Stimulated activated CD4-positive, alpha-beta T cell treated with anti-CD3 and anti-CD28 coated beads, Interleukin-12 subunit alpha, Interleukin-12 subunit beta, amount 100 ng/mL, for 24 hours (primary cell): ENCODE data around the gene LMO1.

Experiments used
- DNase-seq, 2 experiments: peaks; one replicate each; pipeline ENCODE4 v3.0.0-alpha.2; 2020; ENCODE audit warnings: low read depth in 2 of 2

The LMO1 gene

DNA sequence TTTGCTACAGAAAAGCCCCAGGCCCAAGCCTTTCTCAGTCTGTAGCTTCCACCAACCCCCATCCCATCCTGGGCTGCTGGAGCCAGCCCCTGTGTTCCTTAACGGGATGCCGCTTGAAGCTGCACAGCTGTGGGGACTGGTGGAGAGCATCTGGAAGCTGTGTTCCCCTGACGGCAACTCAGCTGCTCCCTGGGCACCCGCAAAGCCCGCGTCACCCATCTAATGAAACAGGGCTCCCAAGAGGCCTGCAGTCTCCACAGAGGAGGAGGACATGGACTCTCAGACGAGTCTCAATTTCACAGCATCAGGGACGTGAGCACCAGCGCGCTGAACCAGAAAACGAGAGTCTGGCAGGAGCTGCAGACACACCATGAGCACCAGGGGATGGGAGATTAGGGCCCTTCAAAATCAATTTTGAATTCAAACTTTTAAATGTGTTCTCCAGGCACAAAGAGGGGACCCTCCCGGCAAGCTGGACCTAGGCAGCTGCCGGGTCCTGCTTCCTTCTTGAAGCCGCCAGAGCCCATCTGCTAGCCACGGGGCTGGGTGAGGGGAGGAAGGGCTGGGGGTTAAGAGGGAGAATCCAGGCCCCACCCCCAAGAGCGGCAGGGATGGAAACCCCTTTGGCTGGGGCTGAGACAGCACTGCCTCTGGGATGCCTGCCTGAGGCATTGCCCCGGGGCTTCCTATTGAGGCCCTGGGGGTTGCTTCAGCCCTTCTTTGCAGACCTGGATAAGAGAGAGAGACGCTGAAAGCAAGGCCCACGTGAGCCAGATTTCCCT is 21.0 kb downstream of the LMO1 start:
- no peak for DNase-seq

DNA sequence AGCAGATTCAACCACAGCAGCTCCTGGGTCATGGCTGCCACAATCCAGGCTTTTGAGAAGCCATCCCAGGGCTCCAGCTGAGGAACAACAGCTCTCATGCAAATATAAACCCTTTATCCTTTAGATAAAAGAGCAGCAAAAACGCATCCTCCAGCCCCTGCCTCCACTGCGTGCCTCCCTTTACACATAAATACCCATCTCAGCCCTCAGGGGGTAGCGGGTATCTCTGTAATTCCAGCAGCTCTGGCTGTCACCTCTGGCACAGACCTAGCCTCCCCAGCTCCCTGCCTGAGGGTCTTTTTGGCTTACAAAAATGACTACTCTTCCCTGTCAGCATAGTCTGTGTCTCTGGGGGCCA is 21.6 kb downstream of the LMO1 start:
- DNase-seq: no peak

- no peak for DNase-seq
These were observed 22.1 kb downstream of the LMO1 start for GRCh38 chr11:8241373-8242117.

DNA sequence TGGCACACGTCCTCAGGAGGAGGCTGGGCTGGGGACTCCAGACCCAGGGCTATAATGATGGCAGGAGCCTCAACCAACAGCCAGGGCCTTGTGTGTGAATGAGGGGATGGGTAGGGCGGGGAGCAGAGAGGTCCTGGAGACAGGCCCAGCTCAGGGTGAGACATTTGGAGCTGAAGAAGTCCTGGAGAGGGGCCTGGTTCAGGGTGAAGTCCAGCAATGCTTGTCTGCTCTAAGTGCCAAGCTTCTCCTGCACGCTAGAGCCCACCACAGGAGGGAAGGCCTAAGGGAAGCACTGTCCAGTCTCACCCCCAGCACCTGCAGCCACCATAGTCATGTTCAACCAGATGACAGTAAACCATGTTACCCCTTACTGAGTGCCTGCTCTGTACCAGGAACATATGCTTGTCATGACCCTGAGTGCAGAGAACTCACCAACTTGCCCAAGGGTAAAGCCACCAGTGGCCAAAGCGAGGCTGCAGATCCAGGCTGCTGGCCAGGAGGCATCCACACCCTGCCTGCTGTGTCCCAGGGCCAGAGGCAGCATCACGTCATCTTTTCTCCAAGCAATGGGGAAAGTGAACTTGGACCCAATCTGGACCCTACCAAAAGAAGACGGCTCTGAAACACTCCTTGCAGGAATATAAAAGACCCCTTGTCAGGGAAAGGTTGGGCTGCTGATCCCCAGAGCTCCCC is 24.0 kb downstream of the LMO1 start:
- no peak for DNase-seq

GRCh38 chr11:8239040-8239439 is 24.6 kb downstream of the LMO1 start:
- DNase-seq: no peak

DNA sequence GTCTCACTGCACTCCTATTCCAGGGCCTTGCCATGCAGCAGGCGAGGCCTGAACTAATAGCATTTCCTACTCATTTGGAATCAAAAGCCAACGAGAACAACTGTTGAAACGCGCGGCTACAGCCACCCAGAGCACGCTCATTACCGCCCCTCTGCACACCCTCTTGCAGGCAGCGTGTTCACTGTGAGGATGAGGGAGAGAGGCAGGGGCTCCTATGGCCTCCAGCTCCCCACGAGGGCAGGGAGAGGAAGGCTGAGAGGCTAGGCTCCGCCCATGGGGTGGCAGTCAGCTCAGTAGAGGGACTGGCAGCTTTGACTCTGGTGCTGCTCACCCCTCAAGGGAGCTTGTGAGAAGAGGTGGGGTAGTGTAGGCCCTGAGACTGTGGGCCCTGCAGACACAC is 26.2 kb downstream of the LMO1 start:
- DNase-seq: no peak

DNA sequence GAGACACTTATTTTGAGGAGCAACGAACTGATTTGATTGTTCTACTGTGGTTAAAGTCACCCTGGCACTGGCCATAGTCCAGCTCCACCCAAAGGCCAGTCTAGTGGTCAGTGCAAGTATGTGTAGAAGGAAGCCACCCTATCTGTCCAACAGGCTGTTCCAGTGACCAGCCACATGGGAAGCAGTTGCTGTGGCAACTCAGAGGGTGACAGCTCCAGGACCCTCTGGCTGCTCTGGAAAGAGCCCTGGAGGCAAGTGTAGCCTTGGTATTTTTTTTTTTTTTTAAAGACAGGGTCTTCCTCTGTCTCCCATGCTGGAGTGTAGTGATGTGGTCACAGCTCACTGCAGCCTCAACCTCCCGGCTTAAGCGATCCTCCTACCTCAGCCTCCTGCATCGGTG is 27.8 kb downstream of the LMO1 start:
- DNase-seq: no peak

DNA sequence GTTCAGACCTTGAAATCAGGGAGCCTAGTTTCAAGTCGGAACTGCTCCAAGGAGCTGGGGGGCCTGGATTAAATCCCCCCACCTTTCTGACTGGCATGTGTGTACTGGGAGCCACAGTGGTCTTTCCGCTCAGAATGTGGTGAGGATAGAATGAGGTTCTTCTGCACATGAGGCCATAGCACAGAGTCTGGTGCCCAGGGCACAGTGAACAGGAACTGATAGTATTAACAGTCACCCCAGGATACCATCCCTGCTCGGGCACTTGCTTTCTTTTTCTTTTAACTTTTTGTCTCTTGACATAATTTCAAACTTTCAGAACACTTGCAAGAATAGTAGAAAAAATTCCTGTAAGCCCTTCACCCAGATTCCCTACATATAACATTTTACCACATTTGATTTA is 28.8 kb downstream of the LMO1 start:
- DNase-seq: no peak

DNA sequence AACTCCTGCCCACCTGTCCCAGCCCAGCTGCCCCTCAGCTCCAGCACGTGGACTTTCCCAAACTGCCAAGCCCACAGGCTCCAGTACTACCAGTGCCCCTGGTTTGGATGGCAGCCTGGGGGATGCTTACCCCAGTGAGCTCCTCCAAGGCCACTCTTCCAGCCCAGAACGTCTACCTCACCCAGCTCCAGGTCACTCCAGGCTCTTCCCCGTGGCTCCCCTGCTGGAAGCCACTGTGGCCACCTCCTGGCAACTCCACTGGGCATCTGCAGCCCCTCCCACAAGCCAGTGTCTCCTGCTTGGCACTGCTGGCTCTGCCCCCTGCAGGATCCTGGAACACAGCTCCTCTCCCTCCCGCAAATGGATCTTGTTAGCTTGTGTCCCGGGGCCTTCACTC is 29.3 kb downstream of the LMO1 start:
- no peak for DNase-seq

- DNase-seq: no peak
These were observed 29.8 kb downstream of the LMO1 start for GRCh38 chr11:8233691-8234424.

- no peak for DNase-seq
These were observed 30.6 kb downstream of the LMO1 start for GRCh38 chr11:8232849-8233606.

DNA sequence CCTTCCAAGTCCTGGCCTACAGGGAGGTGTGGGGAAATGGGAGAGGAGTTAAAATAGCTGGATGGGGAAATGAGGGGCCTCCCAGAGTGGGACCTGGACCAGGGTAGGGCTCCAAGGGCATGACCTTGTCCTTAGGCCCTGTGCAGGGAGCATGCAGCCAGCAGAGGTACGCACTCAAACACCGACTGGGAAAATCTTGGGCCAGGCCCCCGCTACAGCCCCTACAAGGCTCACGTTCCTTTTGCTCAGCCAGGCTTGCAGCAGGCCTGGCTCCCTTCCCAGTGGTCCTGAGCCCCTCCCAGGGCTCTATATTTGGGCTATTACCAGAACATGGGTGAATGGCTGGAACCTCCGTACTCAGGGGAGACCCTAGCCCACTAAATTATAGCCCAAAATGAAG is 31.3 kb downstream of the LMO1 start:
- DNase-seq: no peak

DNA sequence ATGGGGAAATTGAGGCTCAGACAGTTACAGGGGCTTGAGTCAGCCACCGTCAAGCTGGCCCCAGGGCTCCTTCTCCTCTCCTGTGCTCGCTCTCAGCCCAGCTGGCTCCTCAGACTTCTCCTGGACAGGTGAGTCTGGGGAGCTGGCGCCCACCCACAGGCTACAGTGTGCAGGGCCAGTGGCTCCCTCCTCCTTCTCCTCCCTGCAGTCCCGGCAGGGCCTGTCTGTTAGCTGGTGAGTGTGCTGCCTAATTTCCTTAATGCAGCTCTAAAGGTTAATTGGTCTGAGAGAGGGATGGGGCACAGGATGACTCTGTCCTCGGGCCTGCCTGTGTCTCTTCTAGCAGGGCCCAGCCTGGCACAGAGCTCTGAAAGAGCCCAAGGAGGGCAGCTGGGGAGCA is 31.7 kb downstream of the LMO1 start:
- no peak for DNase-seq

DNA sequence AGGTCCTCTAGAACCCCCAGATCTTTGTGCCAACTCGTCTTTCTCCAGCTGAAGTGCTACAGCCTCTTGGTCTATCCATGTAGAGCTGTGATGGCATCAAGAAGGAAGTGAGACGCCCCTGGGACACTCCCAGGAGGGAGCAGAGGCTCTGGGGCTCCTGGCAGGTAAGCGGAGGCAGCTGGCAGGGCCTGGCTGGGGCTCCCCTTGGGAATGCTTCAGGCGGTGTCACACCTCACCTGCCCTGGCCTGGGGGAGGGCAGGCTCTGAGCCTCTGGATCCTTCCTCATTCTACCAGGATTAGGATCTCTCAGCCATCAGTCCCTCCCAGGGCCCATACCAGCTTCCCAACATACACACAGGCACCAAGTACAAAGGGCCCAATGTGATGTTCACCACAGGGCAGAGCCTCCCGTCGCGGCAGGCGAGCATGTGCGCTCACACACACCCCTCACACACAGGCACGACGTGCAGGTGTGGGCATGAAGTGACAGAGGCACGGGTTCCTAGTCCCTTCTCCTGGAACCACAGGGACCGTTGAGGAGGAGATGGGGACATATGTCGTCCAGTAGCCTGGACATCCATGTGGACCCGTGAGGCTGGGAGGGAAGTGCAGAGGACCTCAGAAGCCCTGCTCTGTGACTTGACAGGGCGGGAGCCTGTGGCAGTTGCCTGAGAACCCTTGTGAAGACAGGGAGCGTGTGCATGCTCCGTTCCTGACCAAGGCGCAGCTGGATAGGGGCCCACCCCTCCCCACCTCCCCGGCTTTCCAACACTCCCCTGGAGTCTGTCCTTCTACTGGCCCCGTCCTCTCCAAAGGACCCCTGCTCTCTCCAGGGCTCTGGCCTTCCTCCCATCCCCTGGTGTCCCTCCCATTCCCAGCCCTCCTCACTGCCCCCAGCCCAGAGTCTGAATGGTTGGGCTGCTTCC is 32.5 kb downstream of the LMO1 start:
- DNase-seq: no peak

DNA sequence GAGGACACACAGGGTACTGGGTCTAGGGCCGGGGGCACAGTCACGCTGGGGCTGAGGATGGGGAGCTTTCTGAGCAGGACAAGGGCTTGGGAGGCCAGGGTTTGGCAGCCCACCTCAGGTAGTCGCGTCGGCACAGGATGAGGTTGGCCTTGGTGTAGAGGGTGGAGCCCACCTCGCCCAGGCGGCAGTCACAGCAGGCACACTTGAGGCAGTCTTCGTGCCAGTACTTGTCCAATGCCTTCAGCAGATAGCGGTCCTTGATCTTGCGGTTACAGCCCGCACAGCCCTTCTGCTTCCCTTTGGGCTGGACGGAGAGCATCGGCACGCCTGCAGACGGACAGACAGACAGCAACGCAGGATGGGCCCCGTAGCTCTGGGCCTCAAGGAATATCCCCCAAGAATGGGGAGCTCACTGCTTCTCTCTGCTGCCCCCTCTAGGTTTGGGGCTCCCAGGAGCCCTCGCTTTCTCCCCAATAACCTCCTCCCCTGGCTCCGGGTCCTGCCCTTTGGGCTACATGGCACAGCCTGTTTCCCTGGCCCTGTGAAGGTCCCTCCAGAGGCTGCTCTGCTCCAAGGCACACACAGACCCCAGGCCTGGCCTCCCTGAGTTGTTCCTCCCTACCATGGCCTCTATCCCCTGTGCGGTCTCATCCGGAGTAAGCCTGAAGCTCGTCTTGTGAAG is 33.4 kb downstream of the LMO1 start:
- DNase-seq: no peak

DNA sequence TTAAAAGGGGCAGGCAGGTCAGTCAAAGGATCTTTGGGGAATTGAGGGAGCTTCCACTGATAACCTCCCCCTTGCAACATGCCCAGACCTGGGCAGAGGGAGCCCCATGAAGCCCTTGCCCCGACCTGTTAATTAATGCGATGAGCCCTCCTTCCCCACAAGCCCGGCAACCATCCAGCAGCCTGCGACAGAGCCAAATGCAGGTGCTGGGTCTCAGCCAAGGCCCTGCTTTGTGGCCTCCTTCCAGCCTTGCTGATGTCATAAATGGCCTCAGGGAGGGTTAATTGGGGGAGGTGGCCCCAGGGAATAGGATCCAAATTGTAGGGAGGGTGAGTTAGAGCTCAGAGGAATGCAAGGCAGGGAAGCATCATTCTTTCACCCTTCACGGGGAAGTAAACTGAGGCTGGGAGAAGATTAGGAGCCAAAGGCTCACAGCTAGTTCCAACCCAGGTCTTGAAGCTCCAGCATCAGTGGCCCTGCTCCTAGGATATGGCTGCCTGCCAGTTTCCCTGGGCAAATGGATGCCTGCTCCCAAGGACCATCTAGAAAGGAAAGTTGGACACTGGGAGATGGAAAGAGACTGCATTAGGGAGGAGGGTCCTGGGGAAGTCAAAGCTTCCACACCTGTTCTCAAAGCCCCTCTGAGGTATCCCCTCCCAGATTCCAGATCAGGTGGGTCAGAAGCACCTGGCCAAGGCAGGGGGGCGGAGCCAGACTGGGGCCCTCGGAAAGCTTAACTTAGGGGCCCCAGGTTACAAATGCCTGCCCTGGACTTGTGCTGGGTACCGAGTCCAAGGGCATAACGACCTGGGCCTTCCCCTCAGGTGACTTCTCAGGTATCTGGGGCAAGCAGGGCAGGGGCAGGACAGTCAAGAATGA is 34.1 kb downstream of the LMO1 start:
- DNase-seq: no peak

DNA sequence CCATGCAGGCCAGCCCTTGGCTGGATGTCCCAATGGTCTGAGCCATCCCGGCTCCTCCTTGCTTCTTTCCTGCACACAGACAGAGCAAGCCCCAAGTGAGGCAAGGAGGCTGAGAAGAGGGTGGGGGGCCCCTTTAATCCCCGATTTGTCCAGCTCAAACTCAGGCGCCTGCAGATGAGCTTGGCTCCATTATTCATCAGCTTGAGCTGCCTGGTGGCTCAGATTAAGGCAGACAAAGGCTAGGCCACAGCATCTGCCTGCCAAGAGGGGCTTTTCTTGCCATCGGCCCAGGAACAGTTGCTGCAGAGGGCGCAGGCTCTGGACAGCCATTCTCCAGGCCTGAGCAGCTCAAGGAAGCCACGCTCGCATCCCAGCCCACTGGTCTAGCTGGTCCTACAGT is 35.4 kb downstream of the LMO1 start:
- DNase-seq: no peak
